PFSK-1 (cell line): ENCODE measurements around the gene AGPAT3.

Experiments used
- FOXP2 ChIP-seq: optimal IDR thresholded peaks from 2 replicates; pipeline ENCODE3; 2011; ENCODE audit warnings: borderline replicate concordance, control low read depth, inconsistent platforms; ENCODE audit not compliant: insufficient read depth; ENCODE audit errors: extremely low read length, extremely low read depth
- POLR2AphosphoS5 ChIP-seq: IDR thresholded peaks from 2 replicates; pipeline ENCODE4 v1.6.1; 2012; ENCODE audit warnings: low read depth, mild to moderate bottlenecking, control low read depth, low read length, moderate library complexity
- SIN3A ChIP-seq: IDR thresholded peaks from 2 replicates; pipeline ENCODE4 v1.6.1; 2012; ENCODE audit warnings: mild to moderate bottlenecking, low read length, moderate library complexity, borderline replicate concordance; ENCODE audit not compliant: insufficient read depth
- TAF1 ChIP-seq: IDR thresholded peaks from 2 replicates; pipeline ENCODE4 v1.6.1; 2012; ENCODE audit warnings: low read length, control low read depth, borderline replicate concordance; ENCODE audit not compliant: insufficient read depth
- TF ChIP-seq, protein P1 (sequence below), 2 experiments: IDR thresholded peaks; 2 replicates each; pipeline versions ENCODE4 v1.6.1 to v1.8.0; 2011 to 2012; ENCODE audit warnings: low read depth in 2 of 2, low read length in 2 of 2, control low read depth in 1 of 2, inconsistent platforms in 1 of 2, mild to moderate bottlenecking in 1 of 2, moderate library complexity in 1 of 2; ENCODE audit not compliant: insufficient read depth in 1 of 2

DNA sequence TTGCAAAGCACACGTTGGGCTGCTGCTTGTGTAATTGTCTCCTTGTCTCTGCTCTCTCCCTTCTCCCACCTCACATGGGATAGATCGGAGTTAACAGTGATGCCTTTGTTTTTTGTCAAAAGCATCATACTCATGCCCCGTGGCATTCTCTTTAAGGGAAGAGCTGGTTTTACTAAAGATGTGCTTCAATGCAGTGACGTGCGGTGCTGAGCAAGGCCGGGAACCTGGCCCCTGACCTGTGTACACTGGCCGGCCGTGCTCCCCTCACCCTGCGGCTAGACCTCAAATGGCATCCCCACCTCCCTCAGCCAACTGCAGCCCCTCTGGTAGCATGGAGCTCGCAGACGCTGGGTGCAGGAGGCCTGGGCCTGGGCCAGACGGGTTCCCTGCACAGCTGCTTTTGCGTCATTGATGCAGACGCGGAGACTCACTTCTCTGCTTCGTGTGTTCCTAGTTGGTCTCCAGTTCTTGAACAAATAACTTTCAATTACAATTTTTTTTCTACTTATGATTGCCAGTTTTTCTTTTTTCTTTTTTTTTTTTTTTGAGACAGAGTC lies 19.9 kb downstream of the AGPAT3 start:
- no peak for TF ChIP-seq POLR2AphosphoS5
- TF ChIP-seq, protein P1, sequence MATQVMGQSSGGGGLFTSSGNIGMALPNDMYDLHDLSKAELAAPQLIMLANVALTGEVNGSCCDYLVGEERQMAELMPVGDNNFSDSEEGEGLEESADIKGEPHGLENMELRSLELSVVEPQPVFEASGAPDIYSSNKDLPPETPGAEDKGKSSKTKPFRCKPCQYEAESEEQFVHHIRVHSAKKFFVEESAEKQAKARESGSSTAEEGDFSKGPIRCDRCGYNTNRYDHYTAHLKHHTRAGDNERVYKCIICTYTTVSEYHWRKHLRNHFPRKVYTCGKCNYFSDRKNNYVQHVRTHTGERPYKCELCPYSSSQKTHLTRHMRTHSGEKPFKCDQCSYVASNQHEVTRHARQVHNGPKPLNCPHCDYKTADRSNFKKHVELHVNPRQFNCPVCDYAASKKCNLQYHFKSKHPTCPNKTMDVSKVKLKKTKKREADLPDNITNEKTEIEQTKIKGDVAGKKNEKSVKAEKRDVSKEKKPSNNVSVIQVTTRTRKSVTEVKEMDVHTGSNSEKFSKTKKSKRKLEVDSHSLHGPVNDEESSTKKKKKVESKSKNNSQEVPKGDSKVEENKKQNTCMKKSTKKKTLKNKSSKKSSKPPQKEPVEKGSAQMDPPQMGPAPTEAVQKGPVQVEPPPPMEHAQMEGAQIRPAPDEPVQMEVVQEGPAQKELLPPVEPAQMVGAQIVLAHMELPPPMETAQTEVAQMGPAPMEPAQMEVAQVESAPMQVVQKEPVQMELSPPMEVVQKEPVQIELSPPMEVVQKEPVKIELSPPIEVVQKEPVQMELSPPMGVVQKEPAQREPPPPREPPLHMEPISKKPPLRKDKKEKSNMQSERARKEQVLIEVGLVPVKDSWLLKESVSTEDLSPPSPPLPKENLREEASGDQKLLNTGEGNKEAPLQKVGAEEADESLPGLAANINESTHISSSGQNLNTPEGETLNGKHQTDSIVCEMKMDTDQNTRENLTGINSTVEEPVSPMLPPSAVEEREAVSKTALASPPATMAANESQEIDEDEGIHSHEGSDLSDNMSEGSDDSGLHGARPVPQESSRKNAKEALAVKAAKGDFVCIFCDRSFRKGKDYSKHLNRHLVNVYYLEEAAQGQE (IDR thresholded peaks at IDR 0.05; ENCODE audit: insufficient read depth in 1 of 2, low read depth in 2 of 2, low read length in 2 of 2), result no peak
- TF ChIP-seq SIN3A, result no peak
- TF ChIP-seq TAF1, result no peak
- TF ChIP-seq FOXP2, result no peak
